Embryonic facial prominence (tissue), 1 donor: ENCODE results near the gene SPATA2L.

ENCODE experiments used
- DNase-seq: peaks from one replicate; pipeline ENCODE4 v3.0.0-alpha.2; 2016; ENCODE audit errors: extremely low spot score

SPATA2L gene

GRCh38 chr16:89701425-89702406, at the start of gene SPATA2L:
Gene SPATA2L, minus strand, starts transcription at chr16:89701705. Its CDS starts 473 bp downstream, at chr16:89701232.
- peak; percentile 52 for DNase-seq

GRCh38 chr16:89749637-89750036, 48.1 kb upstream of the SPATA2L start:
- DNase-seq = no peak

- DNase-seq = no peak
These were observed 47.4 kb upstream of the SPATA2L start for GRCh38 chr16:89748921-89749320.

GRCh38 chr16:89748076-89748475, 46.6 kb upstream of the SPATA2L start:
- DNase-seq = no peak

GRCh38 chr16:89746043-89746442, 44.5 kb upstream of the SPATA2L start:
- no peak for DNase-seq

- DNase-seq = no peak
These were observed 43.3 kb upstream of the SPATA2L start for GRCh38 chr16:89744813-89745212.

- no peak for DNase-seq
These were observed 41.4 kb upstream of the SPATA2L start for GRCh38 chr16:89742948-89743347.

GRCh38 chr16:89741342-89742014, 40.0 kb upstream of the SPATA2L start:
- no peak for DNase-seq

- no peak for DNase-seq
These were observed 37.9 kb upstream of the SPATA2L start for GRCh38 chr16:89739383-89739782.

- no peak for DNase-seq
These were observed 37.2 kb upstream of the SPATA2L start for GRCh38 chr16:89738538-89739317.

- no peak for DNase-seq
These were observed 36.5 kb upstream of the SPATA2L start for GRCh38 chr16:89738072-89738377.

GRCh38 chr16:89737341-89738071, 36.0 kb upstream of the SPATA2L start:
- DNase-seq = no peak

GRCh38 chr16:89736554-89736953, 35.0 kb upstream of the SPATA2L start:
- no peak for DNase-seq

GRCh38 chr16:89733792-89734191, 32.3 kb upstream of the SPATA2L start:
- DNase-seq = no peak

- no peak for DNase-seq
These were observed 31.8 kb upstream of the SPATA2L start for GRCh38 chr16:89733322-89733721.

- no peak for DNase-seq
These were observed 31.4 kb upstream of the SPATA2L start for GRCh38 chr16:89732918-89733242.

GRCh38 chr16:89732142-89732917, 30.8 kb upstream of the SPATA2L start:
- DNase-seq = no peak

- DNase-seq = no peak
These were observed 29.2 kb upstream of the SPATA2L start for GRCh38 chr16:89730610-89731234.

- no peak for DNase-seq
These were observed 28.5 kb upstream of the SPATA2L start for GRCh38 chr16:89729863-89730593.

- DNase-seq = no peak
These were observed 27.8 kb upstream of the SPATA2L start for GRCh38 chr16:89729293-89729692.
